GM12874 (cell line): ENCODE measurements around the gene CCDC6.

ENCODE experiments used
- TF ChIP-seq, protein P1 (sequence below): IDR thresholded peaks from 2 replicates; pipeline ENCODE4 v1.5.1; 2011; ENCODE audit warnings: low read depth, mild to moderate bottlenecking, control low read depth, low read length, moderate library complexity; ENCODE audit not compliant: insufficient read depth

Gene CCDC6

GRCh38 chr10:59741048-59741447 lies 165.3 kb downstream of the CCDC6 start:
- TF ChIP-seq, protein P1, sequence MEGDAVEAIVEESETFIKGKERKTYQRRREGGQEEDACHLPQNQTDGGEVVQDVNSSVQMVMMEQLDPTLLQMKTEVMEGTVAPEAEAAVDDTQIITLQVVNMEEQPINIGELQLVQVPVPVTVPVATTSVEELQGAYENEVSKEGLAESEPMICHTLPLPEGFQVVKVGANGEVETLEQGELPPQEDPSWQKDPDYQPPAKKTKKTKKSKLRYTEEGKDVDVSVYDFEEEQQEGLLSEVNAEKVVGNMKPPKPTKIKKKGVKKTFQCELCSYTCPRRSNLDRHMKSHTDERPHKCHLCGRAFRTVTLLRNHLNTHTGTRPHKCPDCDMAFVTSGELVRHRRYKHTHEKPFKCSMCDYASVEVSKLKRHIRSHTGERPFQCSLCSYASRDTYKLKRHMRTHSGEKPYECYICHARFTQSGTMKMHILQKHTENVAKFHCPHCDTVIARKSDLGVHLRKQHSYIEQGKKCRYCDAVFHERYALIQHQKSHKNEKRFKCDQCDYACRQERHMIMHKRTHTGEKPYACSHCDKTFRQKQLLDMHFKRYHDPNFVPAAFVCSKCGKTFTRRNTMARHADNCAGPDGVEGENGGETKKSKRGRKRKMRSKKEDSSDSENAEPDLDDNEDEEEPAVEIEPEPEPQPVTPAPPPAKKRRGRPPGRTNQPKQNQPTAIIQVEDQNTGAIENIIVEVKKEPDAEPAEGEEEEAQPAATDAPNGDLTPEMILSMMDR: no peak
